UCSD-AML1 (cell line): ENCODE data around the gene CNTLN.
"Not testable (repeated sequence)": the region's sequence is repeated elsewhere in the genome, so short reads cannot be mapped to it uniquely, and the experiment has no call there.

Source experiments
- DNase-seq: peaks from one replicate; lab custom pipeline; 2025; ENCODE audit not compliant: unreplicated experiment; lab: John Stamatoyannopoulos, UW

Gene CNTLN

GRCh38 chr9:17185481-17186029, 50.7 kb downstream of the CNTLN start:
- DNase-seq, result no peak

- DNase-seq, result no peak
These were observed 56.2 kb downstream of the CNTLN start for GRCh38 chr9:17191082-17191481.

GRCh38 chr9:17204611-17205152, 69.8 kb downstream of the CNTLN start:
- no peak for DNase-seq

GRCh38 chr9:17216011-17216410, 81.2 kb downstream of the CNTLN start:
- no peak for DNase-seq

GRCh38 chr9:17216646-17217045, 81.8 kb downstream of the CNTLN start:
- DNase-seq, result no peak

- no peak for DNase-seq
These were observed 82.4 kb downstream of the CNTLN start for GRCh38 chr9:17217272-17217671.

- no peak for DNase-seq
These were observed 84.4 kb downstream of the CNTLN start for GRCh38 chr9:17219261-17219660.

GRCh38 chr9:17222932-17223331, 88.1 kb downstream of the CNTLN start:
- DNase-seq, result no peak

GRCh38 chr9:17225407-17225806, 90.6 kb downstream of the CNTLN start:
- DNase-seq, result no peak

- DNase-seq, result no peak
These were observed 95.2 kb downstream of the CNTLN start for GRCh38 chr9:17229945-17230560.

- no peak for DNase-seq
These were observed 95.8 kb downstream of the CNTLN start for GRCh38 chr9:17230646-17231045.

GRCh38 chr9:17236147-17236546, 101.3 kb downstream of the CNTLN start:
- DNase-seq, result no peak

- no peak for DNase-seq
These were observed 111.9 kb downstream of the CNTLN start for GRCh38 chr9:17246770-17247169.

GRCh38 chr9:17251100-17251499, 116.3 kb downstream of the CNTLN start:
- no peak for DNase-seq

GRCh38 chr9:17268531-17269188, 133.8 kb downstream of the CNTLN start:
- not testable (repeated sequence) for DNase-seq

GRCh38 chr9:17269799-17270198, 135.0 kb downstream of the CNTLN start:
- no peak for DNase-seq

- no peak for DNase-seq
These were observed 137.7 kb downstream of the CNTLN start for GRCh38 chr9:17272536-17272935.

GRCh38 chr9:17280350-17281012, 145.6 kb downstream of the CNTLN start:
- DNase-seq, result no peak

- not testable (repeated sequence) for DNase-seq
These were observed 155.8 kb downstream of the CNTLN start for GRCh38 chr9:17290673-17291072.

GRCh38 chr9:17291766-17292165, 156.9 kb downstream of the CNTLN start:
- no peak for DNase-seq

- DNase-seq, result no peak
These were observed 158.8 kb downstream of the CNTLN start for GRCh38 chr9:17293685-17294084.
